Measurements from ENCODE around the gene CDH4. TPM values are rescaled to one million over a fixed set of nuclear protein-coding genes. Genes with fewer than 3 reads are reported as not detected.

CDH4 gene
- total RNA-seq, 4 donors from 2014 or later, result 0.13 to 0.38 (median 0.21) TPM; not detected in 1

- H3K9me3 ChIP-seq, result no peaks in the 10 kb centered on the region
- intact Hi-C loops (cut with DNase I), result no loop called here
- H3K27ac ChIP-seq, result no peak overlapping the region
- TF ChIP-seq CTCF (IDR thresholded peaks at IDR 0.05), result no peak
- no peak for TF ChIP-seq POLR2A (IDR thresholded peaks at IDR 0.05)
- H3K4me1 ChIP-seq, result no peaks in the 10 kb centered on the region
- peaks cover 0 to 40% (median 0%) of the 10 kb centered on the region in 4 donors for H3K27me3 ChIP-seq
- DNase-seq, result no peak
- H3K4me3 ChIP-seq, result no peak overlapping the region
- WGBS, 2 donors, result 65 to 84% methylated on average over 17 to 18 of the region's 18 CpGs
- no peaks in the 10 kb centered on the region for H3K36me3 ChIP-seq
Measured at GRCh38 chr20:61763740-61764400, 511.8 kb downstream of the CDH4 start.

- TF ChIP-seq CTCF (IDR thresholded peaks at IDR 0.05) (no peak), POLR2A (IDR thresholded peaks at IDR 0.05) (no peak)
- Histone ChIP-seq H3K9me3 (no peaks in the 10 kb centered on the region), H3K4me3 (no peak overlapping the region), H3K27ac (no peak overlapping the region), H3K4me1 (no peaks in the 10 kb centered on the region), H3K36me3 (no peaks in the 10 kb centered on the region), H3K27me3 (peaks cover 0 to 46% (median 0%) of the 10 kb centered on the region in 4 donors)
- 72 to 82% methylated on average over 10 to 14 of the region's 17 CpGs for WGBS, 2 donors
- intact Hi-C loops (cut with DNase I), result no loop called here
- no peak for DNase-seq
Measured at GRCh38 chr20:61764471-61765025, 512.5 kb downstream of the CDH4 start.

DNA sequence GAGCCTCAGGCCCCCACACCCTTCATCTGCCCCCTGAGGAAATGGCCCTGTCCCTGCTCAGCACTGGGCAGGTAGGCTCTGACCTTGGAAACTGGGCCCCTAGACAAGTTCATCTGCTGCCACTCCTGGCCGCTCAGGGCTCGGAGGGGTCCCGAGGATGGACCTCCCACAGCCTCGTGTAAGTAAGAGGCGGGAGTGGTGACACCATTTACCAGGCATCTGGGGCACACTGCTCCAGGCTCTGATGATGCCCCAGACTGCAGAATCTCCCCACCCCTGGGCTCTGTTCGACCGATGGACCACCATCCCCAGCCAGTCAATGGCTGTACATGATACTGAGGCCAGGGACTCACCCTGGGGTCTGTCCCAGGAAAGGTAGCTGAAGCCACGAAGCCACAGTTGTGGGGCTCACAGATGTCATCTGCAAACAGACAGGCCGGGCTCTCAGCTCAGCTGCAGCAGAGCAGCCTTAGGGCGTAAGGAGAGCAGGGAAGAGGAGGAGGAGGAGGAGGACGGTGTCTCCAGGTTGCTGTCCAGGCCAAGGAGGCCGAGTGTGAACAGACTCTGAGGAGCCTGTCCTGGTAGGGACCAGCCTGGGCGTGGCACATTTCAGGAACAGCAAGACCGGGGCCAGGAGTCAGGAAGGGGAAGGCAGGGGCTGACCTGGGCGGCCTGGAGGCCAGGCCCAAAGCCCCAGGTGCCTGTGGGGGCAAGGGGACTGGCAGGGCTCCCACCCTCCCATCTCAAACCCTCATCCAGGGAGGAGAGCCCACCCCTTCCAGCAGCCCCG lies 513.2 kb downstream of the CDH4 start:
- peaks cover 0 to 50% (median 0%) of the 10 kb centered on the region in 4 donors for H3K27me3 ChIP-seq
- no peaks in the 10 kb centered on the region for H3K36me3 ChIP-seq
- no peak overlapping the region for H3K27ac ChIP-seq
- 62 to 63% methylated on average over 4 to 8 of the region's 16 CpGs for WGBS, 2 donors
- intact Hi-C loops (cut with DNase I), result no loop called here
- no peak for DNase-seq
- H3K4me1 ChIP-seq, result no peaks in the 10 kb centered on the region
- H3K4me3 ChIP-seq, result no peak overlapping the region
- no peaks in the 10 kb centered on the region for H3K9me3 ChIP-seq
- TF ChIP-seq CTCF (IDR thresholded peaks at IDR 0.05), result no peak
- TF ChIP-seq POLR2A (IDR thresholded peaks at IDR 0.05), result no peak

GRCh38 chr20:61765871-61766654 lies 514.0 kb downstream of the CDH4 start:
- peaks cover 0 to 50% (median 0%) of the 10 kb centered on the region in 4 donors for H3K27me3 ChIP-seq
- intact Hi-C loops (cut with DNase I), result no loop called here
- no peak for DNase-seq

More at GRCh38 chr20:61765871-61766654, 514.0 kb downstream of the CDH4 start:
- H3K27ac ChIP-seq, result no peak overlapping the region
- 80 to 87% methylated on average over 6 of the region's 12 CpGs for WGBS, 2 donors
- no peaks in the 10 kb centered on the region for H3K4me1 ChIP-seq
- TF ChIP-seq POLR2A (IDR thresholded peaks at IDR 0.05), result no peak
- no peak for TF ChIP-seq CTCF (IDR thresholded peaks at IDR 0.05)
- H3K9me3 ChIP-seq, result no peaks in the 10 kb centered on the region
- H3K4me3 ChIP-seq, result no peak overlapping the region
- no peaks in the 10 kb centered on the region for H3K36me3 ChIP-seq
